GM12875 (cell line): ENCODE data around the gene ARL6IP1.

Source experiments
- H3K4me3 ChIP-seq: one replicate; pipeline ENCODE4 v1.5.1; 2011; ENCODE audit warnings: low read depth, low read length, control low read depth
- CTCF ChIP-seq: IDR thresholded peaks from 2 replicates; pipeline ENCODE4 v1.5.1; 2011; ENCODE audit warnings: low read depth, mild to moderate bottlenecking, control low read depth, inconsistent platforms, low read length, moderate library complexity, borderline replicate concordance; ENCODE audit not compliant: insufficient read depth

Gene ARL6IP1

GRCh38 chr16:18833707-18834505, 32.6 kb upstream of the ARL6IP1 start:
- H3K4me3 ChIP-seq: no peak overlapping the region
- no peak for TF ChIP-seq CTCF

GRCh38 chr16:18832613-18833012, 31.3 kb upstream of the ARL6IP1 start:
- H3K4me3 ChIP-seq: no peak overlapping the region
- no peak for TF ChIP-seq CTCF

GRCh38 chr16:18832006-18832405, 30.7 kb upstream of the ARL6IP1 start:
- TF ChIP-seq CTCF: no peak
- no peak overlapping the region for H3K4me3 ChIP-seq

GRCh38 chr16:18829251-18829650, 27.9 kb upstream of the ARL6IP1 start:
- H3K4me3 ChIP-seq: no peak overlapping the region
- TF ChIP-seq CTCF: no peak

- H3K4me3 ChIP-seq: no peak overlapping the region
- TF ChIP-seq CTCF: no peak
Measured at GRCh38 chr16:18827890-18828289, 26.5 kb upstream of the ARL6IP1 start.

GRCh38 chr16:18816286-18816685, 14.9 kb upstream of the ARL6IP1 start:
- H3K4me3 ChIP-seq: no peak overlapping the region
- TF ChIP-seq CTCF: no peak

- no peak for TF ChIP-seq CTCF
- no peak overlapping the region for H3K4me3 ChIP-seq
Measured at GRCh38 chr16:18811925-18812324, 10.6 kb upstream of the ARL6IP1 start.
